H9 (cell line): ENCODE measurements around the gene RPS29. TPM values are rescaled to one million over a fixed set of nuclear protein-coding genes. Genes with fewer than 3 reads are reported as not detected.

Source experiments
- DNase-seq: peaks from one replicate; pipeline ENCODE4 v3.0.0-alpha.2; 2017
- H2AFZ ChIP-seq: one replicate; pipeline ENCODE4 v1.6.1; 2013; ENCODE audit warnings: mild to moderate bottlenecking, low read length, control low read depth, moderate library complexity
- H2AK5ac ChIP-seq: 2 replicates; pipeline ENCODE4 v1.6.1; 2013; ENCODE audit warnings: low read length, control low read depth, mixed read lengths; ENCODE audit not compliant: insufficient read length
- H2BK120ac ChIP-seq: one replicate; pipeline ENCODE4 v1.6.1; 2013; ENCODE audit warnings: low read depth, mild to moderate bottlenecking, low read length, control low read depth, inconsistent platforms; ENCODE audit not compliant: poor library complexity, severe bottlenecking
- H2BK12ac ChIP-seq: 2 replicates; pipeline ENCODE4 v1.6.1; 2013; ENCODE audit warnings: low read length, control low read depth, mixed read lengths, low read depth; ENCODE audit not compliant: insufficient read length
- H2BK15ac ChIP-seq: 2 replicates; pipeline ENCODE4 v1.6.1; 2013; ENCODE audit warnings: low read depth, low read length, control low read depth
- H2BK20ac ChIP-seq: one replicate; pipeline ENCODE4 v1.6.1; 2013; ENCODE audit warnings: low read depth, mild to moderate bottlenecking, low read length, control low read depth, inconsistent platforms; ENCODE audit not compliant: poor library complexity, severe bottlenecking
- H2BK5ac ChIP-seq: 2 replicates; pipeline ENCODE4 v1.6.1; 2013; ENCODE audit warnings: low read length, control low read depth, mixed read lengths; ENCODE audit not compliant: insufficient read length
- H3K14ac ChIP-seq: 2 replicates; pipeline ENCODE4 v1.6.1; 2013; ENCODE audit warnings: low read length, control low read depth; ENCODE audit not compliant: insufficient read depth
- H3K18ac ChIP-seq: 2 replicates; pipeline ENCODE4 v1.6.1; 2013; ENCODE audit warnings: low read depth, mild to moderate bottlenecking, mixed read lengths, low read length, control low read depth; ENCODE audit not compliant: insufficient read length
- H3K23ac ChIP-seq: 2 replicates; pipeline ENCODE4 v1.6.1; 2013; ENCODE audit warnings: low read length, control low read depth, mixed read lengths, low read depth; ENCODE audit not compliant: insufficient read length
- H3K23me2 ChIP-seq: 2 replicates; pipeline ENCODE4 v1.6.1; 2013; ENCODE audit warnings: low read depth, mild to moderate bottlenecking, mixed read lengths, low read length, control low read depth; ENCODE audit not compliant: insufficient read length, poor library complexity, severe bottlenecking
- H3K27ac ChIP-seq: 2 replicates; pipeline ENCODE4 v1.5.1; 2013; ENCODE audit warnings: low read length, control low read depth, mixed read lengths, low read depth; ENCODE audit not compliant: insufficient read length
- H3K27me3 ChIP-seq: 2 replicates; pipeline ENCODE4 v1.6.1; 2013; ENCODE audit warnings: low read length, control low read depth, inconsistent platforms; ENCODE audit not compliant: insufficient read depth
- H3K4ac ChIP-seq: 2 replicates; pipeline ENCODE4 v1.6.1; 2013; ENCODE audit warnings: low read depth, mild to moderate bottlenecking, control low read depth, inconsistent platforms, low read length, moderate library complexity
- H3K4me1 ChIP-seq: 2 replicates; pipeline ENCODE4 v1.6.1; 2013; ENCODE audit warnings: low read length, control low read depth, inconsistent platforms; ENCODE audit not compliant: insufficient read depth
- H3K4me2 ChIP-seq: 2 replicates; pipeline ENCODE4 v1.6.1; 2013; ENCODE audit warnings: low read length, control low read depth, mixed read lengths; ENCODE audit not compliant: insufficient read length, insufficient read depth
- H3K56ac ChIP-seq: 2 replicates; pipeline ENCODE4 v1.6.1; 2013; ENCODE audit warnings: low read depth, mild to moderate bottlenecking, mixed read lengths, low read length, control low read depth; ENCODE audit not compliant: insufficient read length
- H3K79me1 ChIP-seq: 2 replicates; pipeline ENCODE4 v1.6.1; 2013; ENCODE audit warnings: low read depth, mild to moderate bottlenecking, moderate library complexity, low read length, control low read depth, inconsistent platforms; ENCODE audit not compliant: insufficient read depth, poor library complexity, severe bottlenecking
- H3K79me2 ChIP-seq: 2 replicates; pipeline ENCODE4 v1.6.1; 2013; ENCODE audit warnings: low read length, control low read depth, inconsistent platforms; ENCODE audit not compliant: insufficient read depth
- H3K9ac ChIP-seq: 2 replicates; pipeline ENCODE4 v1.6.1; 2013; ENCODE audit warnings: low read length, control low read depth, mixed read lengths; ENCODE audit not compliant: insufficient read length; ENCODE audit errors: extremely low read depth
- H3K9me3 ChIP-seq: one replicate; pipeline ENCODE4 v1.6.1; 2013; ENCODE audit warnings: low read depth, low read length, inconsistent platforms; ENCODE audit not compliant: control insufficient read depth
- H3T11ph ChIP-seq: one replicate; pipeline ENCODE4 v1.6.1; 2013; ENCODE audit warnings: mild to moderate bottlenecking, low read length, control low read depth, inconsistent platforms
- H4K20me1 ChIP-seq: one replicate; pipeline ENCODE4 v1.6.1; 2013; ENCODE audit not compliant: control insufficient read depth, insufficient read length, insufficient read depth
- H4K5ac ChIP-seq: 2 replicates; pipeline ENCODE4 v1.6.1; 2013; ENCODE audit warnings: low read depth, mild to moderate bottlenecking, mixed read lengths, low read length, control low read depth; ENCODE audit not compliant: insufficient read length
- H4K8ac ChIP-seq: replicated peaks from 2 replicates; pipeline ENCODE4 v1.6.1; 2013; ENCODE audit warnings: low read length, control low read depth, mixed read lengths, low read depth; ENCODE audit not compliant: insufficient read length
- H4K91ac ChIP-seq: 2 replicates; pipeline ENCODE4 v1.6.1; 2013; ENCODE audit warnings: low read depth, mild to moderate bottlenecking, moderate library complexity, mixed read lengths, low read length, control low read depth; ENCODE audit not compliant: insufficient read length
- H3K27ac Mint-ChIP-seq, 3 experiments: 2 replicates in 2 of 3; 3 replicates in 1 of 3; pipeline ENCODE4 v1.8.0; 2020 to 2021; ENCODE audit warnings: mixed read lengths in 3 of 3, mild to moderate bottlenecking in 1 of 3, moderate library complexity in 1 of 3
- H3K27me3 Mint-ChIP-seq: 2 replicates; pipeline ENCODE4 v1.8.0; 2021; ENCODE audit warnings: low read depth, mild to moderate bottlenecking, moderate library complexity, mixed read lengths
- H3K36me3 Mint-ChIP-seq, 3 experiments: 2 replicates in 2 of 3; 3 replicates in 1 of 3; pipeline ENCODE4 v1.8.0; 2020 to 2021; ENCODE audit warnings: low read depth in 3 of 3, mixed read lengths in 3 of 3; ENCODE audit not compliant: insufficient read depth in 1 of 3
- H3K4me1 Mint-ChIP-seq, 2 experiments: 2 replicates each; pipeline ENCODE4 v1.8.0; 2020; ENCODE audit warnings: mixed read lengths in 2 of 2
- H3K4me3 Mint-ChIP-seq, 2 experiments: 2 replicates in 1 of 2; 3 replicates in 1 of 2; pipeline ENCODE4 v1.8.0; 2020 to 2021; ENCODE audit warnings: mild to moderate bottlenecking in 2 of 2, mixed read lengths in 2 of 2, moderate library complexity in 1 of 2
- H3K9me3 Mint-ChIP-seq, 2 experiments: 2 replicates in 1 of 2; 3 replicates in 1 of 2; pipeline ENCODE4 v1.8.0; 2020; ENCODE audit warnings: mild to moderate bottlenecking in 2 of 2, mixed read lengths in 2 of 2, moderate library complexity in 1 of 2
- CTCF ChIP-seq: fragments of 200-600 bp; sonication (generic); conservative IDR thresholded peaks from 3 replicates; pipeline ENCODE4 v1.8.0; 2021; ENCODE audit warnings: antibody characterized with exemption, mild to moderate bottlenecking
- WGBS: extraction: QIAGEN DNeasy Blood & Tissue Kit; methylation state at CpG from one replicate; pipeline ENCODE4 v1.1.7; 2013; ENCODE audit warnings: missing lambda C conversion rate, low lambda C conversion rate, mixed read lengths; ENCODE audit not compliant: insufficient read length; ENCODE audit errors: extremely low coverage; 5-methylcytosine and 5-hydroxymethylcytosine counted together
- total RNA-seq: library from RNA; stranded (reverse); gene quantifications from 2 replicates; pipeline ENCODE4 v1.2.1, GENCODE V29; 2021

RPS29 gene
- total RNA-seq, 1 experiment from 2014 or later, result 1,963 TPM

GRCh38 chr14:49634547-49635334 lies 48.6 kb upstream of the RPS29 start, which contains the start of gene DNAAF2:
DNAAF2 (minus strand) TSS chr14:49635244; CDS start chr14:49635149, 95 bp downstream.
- Histone ChIP-seq H2AFZ (no peak within 1 kb of the TSS), H4K8ac (no peak within 1 kb of the TSS), H3K4me2 (peak within 1 kb of the TSS; percentile 75), H3K4me1 (no peaks in the 10 kb centered on the region; the same call in 1 of the 2 replicates), H3K27me3 (no peaks in the 10 kb centered on the region), H3K23me2 (peaks cover 7% of the 10 kb centered on the region), H3K79me2 (peaks cover 19% of the 10 kb centered on the region; the same call in 1 of the 2 replicates), H3T11ph (no peak within 1 kb of the TSS), H4K20me1 (no peaks in the 10 kb centered on the region), H2BK12ac (no peak within 1 kb of the TSS), H3K27ac (peak within 1 kb of the TSS; percentile 63), H3K79me1 (peaks cover 3% of the 10 kb centered on the region), H3K4ac (no peak within 1 kb of the TSS; the same call in 1 of the 2 replicates), H3K9ac (peak within 1 kb of the TSS; percentile 92), H4K91ac (no peak within 1 kb of the TSS), H3K18ac (peak within 1 kb of the TSS; percentile 90), H2BK20ac (no peak within 1 kb of the TSS), H2BK5ac (no peak within 1 kb of the TSS), H3K56ac (no peak within 1 kb of the TSS), H3K23ac (no peak within 1 kb of the TSS), H4K5ac (no peak within 1 kb of the TSS), H3K9me3 (no peaks in the 10 kb centered on the region), H2AK5ac (no peak within 1 kb of the TSS), H3K14ac (peak within 1 kb of the TSS; percentile 98), H2BK120ac (no peak within 1 kb of the TSS), H2BK15ac (no peak within 1 kb of the TSS)
- peak; percentile 67 for DNase-seq
- Mint-ChIP-seq H3K36me3 (peaks cover 20 to 55% (median 34%) of the 10 kb centered on the region in 3 experiments), H3K9me3 (peaks cover 0 to 6% of the 10 kb centered on the region in 2 experiments; a peak in 2 of 5 replicates), H3K27ac (peak within 1 kb of the TSS; percentile 91 to 97 (median 96)), H3K4me1 (peaks cover 10 to 23% of the 10 kb centered on the region in 2 experiments; a peak in 3 of 4 replicates), H3K27me3 (no peaks in the 10 kb centered on the region), H3K4me3 (peak within 1 kb of the TSS; percentile 94 to 100)
- no peak for TF ChIP-seq CTCF
- WGBS, result no CpG with 5 or more reads among the region's 80 CpGs
